Stimulated activated CD8-positive, alpha-beta memory T cell treated with anti-CD3 and anti-CD28 coated beads, Interleukin-7, amount 100 ng/mL, for 4 hours (primary cell): ENCODE results near the gene CD6.

Source experiments
- DNase-seq, 2 donors: peaks; one replicate each; pipeline ENCODE4 v3.0.0-alpha.2; 2020; ENCODE audit warnings: low read depth in 2 of 2

CD6 gene

DNA sequence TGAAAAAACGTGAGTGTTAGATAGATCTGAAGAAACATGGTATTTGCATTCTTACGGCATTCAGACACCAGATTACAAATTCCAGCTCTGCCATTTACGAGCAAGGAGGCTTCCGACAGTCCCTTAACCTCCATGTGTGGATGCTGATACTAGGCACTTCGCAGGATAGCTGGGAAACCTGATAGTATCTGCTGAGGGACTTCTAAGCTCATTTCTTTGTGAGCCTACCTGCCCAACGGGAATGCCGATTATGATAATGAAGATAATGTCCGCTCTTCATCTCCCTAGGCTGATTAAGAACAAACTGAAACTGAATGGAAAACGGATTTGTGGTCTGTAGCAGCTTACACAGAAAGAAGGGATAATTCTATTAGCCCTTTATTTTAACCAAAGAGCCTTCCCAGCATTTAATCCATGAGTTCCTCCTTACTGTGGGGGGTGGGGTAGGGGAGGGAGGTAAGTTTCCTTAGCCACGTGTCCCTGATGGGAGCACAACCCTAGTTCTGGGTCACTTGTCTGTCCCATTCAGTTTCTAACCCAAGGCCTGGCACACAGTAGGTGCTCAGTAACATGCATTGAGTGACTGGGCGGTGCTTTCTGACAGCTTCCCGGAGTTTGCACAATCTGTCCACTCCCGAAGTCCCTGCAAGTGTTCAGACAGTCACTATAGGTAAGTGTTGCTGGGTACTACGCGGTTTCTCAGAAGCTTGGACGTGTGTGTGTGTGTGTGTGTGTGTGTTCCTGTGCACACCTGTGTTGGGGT lies 39.2 kb downstream of the CD6 start:
- DNase-seq: no peak

DNA sequence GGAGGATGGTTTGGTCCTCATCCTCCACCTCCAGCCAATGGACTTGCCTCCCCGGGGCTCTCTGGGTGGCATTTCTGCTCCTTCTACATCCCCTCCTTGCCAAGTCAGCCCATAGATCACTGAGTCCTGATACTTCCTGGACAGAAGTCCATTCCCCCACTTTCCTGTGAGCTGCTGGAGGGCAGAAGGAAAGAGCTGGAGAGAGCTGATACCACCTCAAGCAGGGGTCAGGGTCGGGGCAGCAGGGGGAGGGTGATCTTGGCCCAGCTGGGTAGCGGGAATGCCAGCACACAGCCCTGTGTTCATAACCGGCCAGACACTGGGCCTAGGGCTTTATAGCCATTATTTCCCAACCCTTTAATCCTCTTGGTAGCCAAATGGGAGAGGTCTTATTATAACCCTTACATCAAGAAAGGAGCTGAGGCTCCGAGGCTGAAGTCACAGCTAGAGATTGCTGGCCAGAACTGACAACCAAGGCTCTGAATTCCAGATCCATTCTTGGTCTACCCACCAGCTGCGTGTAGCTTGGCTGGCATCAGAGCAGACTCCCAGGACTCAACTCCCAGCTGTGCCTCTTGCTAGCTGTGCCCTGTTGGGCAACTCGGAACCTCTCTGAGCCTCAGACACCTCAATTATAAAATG lies 39.9 kb downstream of the CD6 start:
- DNase-seq: no peak

DNA sequence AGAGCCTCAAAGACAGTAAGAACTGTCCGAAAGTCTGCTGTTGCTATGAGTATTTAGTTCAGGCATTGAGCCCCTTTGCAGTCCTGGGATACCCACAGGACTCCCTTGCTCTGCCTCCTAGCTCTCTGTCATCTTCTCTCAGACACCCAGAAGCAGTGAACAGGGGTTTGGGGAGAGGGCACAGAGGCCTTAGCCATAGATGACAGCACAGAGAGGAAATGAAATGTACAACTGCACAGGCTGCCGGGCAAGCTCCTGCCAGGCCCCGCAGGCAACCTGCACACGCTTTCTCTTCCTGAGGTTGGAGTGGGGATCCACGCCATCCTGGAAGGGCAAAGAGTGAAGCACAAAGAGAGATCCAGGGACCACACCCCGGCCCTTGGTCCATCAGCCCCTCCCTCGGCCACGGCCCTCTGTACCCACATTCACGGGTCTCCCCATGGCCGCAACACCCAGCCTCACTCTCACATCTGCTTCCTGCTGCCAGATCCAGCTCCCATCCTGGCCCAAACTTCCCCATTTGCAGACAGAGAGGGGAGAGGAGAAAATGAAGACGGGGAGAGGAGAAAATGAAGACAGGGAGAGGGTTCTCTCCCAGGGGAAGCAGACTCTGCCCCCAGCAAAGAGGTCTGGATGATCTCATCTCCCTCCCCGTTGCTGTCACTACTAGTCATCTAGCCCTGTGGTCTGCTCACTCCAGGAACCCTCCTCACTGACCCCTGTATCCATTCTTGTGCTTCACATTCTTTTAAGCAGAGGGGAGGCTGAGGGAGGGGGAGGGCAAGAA lies 40.7 kb downstream of the CD6 start:
- no peak for DNase-seq

DNA sequence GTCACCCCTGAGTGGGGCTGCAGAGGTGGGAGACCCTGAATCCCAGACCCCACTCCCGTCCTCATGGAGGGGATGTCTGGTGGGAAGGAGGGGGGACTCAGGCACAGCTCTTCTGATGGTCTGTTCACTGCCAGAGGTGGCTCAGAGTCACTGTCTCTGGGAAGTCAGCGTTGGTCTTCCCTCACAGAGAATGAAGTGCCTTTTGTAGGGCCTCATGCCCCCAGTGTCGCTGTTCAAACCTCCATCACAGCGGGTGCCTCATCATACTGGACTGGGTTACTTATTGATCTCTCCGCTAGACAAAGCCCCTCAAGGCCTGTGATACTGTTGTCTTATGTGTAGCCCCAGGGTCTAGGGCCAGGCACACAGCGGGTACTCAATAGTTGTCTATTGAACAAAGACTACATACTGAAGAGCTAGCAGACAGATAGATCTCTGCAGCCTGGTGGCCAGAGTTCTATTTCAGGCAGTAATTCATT lies 41.3 kb downstream of the CD6 start:
- no peak for DNase-seq

DNA sequence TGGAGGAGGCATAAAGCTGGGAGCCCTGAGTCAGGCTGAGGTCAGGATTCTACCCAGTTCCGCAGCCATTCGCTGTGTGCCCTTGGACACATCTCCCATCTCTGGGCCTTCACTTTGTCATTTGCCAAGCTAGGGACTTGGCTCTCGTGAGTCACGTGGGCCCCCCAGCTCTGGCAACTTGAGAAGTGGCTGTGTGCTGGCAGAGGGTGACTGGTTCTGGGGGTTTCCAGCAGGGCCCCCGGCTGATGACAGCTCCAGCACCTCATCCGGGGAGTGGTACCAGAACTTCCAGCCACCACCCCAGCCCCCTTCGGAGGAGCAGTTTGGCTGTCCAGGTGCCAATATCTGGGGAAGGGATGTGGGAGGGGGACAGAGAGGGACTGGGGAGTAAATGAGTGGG lies 46.6 kb downstream of the CD6 start:
- DNase-seq: no peak

DNA sequence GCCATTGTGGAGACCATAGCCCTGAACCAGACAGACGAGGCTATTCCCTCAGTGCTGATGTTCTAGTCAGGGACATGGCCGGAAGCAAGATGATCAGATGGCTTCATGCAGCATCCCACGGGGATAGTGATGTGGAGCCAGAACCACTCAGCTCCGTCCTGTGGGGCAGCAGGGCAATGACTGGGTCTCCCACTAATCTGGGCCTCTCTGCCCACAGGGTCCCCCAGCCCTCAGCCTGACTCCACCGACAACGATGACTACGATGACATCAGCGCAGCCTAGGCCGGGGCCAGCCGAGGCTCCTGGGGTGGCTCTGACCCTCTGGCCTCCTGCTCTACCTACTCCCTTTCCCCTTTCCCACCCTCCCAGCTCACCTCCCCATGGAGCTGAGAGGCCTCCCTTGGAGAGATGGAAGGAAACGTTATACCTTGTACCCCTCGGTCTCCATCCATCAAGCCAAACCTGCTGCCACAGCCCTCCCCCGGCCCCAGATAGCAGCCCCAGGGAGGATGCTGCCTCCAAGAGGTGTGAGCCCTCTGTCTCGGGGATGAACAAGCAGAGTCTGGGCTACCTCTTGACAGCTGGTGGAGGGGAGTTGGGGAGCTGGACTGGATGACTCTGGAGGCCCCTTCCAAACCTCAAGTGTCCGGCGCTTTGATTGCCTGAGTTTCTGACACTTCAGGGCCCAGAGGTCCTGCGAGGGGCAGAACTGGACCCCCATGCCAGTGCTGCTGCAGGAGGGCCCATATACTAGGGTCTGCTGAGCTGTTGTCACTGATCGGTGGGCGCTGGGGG lies 47.8 kb downstream of the CD6 start:
- no peak for DNase-seq

DNA sequence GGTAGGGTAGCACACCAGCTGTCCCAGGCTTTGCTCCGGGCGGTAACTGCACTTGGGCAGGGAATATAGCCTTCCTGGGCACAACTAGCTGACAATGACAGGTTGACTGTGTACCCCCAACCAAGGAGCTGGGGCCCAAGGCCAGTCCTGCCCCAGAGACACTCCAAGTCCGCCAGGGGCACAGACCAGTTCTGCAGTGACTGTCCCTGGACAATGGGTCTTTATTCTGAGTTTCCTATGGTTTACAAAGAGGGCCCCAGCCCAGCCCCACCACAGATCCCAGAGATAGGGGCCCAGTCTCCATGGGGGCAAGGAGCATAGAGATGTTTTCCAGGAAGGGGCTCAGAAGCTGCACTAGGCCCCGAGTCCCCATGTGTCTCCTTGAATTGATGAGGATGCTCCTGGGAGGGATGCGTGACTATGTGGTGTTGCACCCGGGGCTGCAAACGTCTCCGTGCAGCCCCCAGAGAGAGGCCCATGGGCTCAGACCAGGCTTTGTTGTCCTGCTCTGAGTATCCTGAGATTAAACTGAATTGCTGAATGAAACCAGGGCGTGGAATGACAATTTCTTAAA lies 48.4 kb downstream of the CD6 start:
- no peak for DNase-seq

DNA sequence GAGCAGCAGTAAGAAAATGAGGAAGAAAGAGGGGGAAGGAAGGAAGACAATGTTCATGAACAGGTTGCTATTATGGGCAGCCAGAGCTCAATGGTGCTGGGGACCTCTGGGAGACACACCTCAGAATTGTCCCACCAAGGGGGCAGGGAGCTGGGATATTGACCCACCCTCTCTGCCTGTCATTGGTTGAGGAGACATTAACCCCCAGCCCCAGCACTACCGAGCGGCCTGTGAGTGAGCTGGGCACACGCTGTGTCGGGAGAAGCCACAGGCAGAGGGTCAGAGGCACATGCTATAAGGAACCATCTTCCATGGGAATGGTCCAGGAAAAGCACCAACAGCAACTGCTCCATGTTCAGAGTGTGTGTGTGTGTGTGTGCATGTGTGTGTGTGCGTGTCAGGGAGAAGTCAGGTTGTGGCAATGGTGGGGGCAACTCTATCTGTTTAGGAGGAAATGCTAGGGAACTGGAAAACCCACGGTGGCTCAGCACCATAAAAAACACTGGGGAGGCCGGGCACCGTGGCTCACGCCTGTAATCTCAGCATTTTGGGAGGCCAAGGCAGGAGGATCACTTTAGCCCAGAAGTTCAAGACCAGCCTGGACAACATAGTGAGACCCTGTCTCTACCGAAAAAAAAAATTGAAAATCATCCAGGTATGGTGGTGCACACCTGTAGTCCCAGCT lies 49.2 kb downstream of the CD6 start:
- DNase-seq: no peak

DNA sequence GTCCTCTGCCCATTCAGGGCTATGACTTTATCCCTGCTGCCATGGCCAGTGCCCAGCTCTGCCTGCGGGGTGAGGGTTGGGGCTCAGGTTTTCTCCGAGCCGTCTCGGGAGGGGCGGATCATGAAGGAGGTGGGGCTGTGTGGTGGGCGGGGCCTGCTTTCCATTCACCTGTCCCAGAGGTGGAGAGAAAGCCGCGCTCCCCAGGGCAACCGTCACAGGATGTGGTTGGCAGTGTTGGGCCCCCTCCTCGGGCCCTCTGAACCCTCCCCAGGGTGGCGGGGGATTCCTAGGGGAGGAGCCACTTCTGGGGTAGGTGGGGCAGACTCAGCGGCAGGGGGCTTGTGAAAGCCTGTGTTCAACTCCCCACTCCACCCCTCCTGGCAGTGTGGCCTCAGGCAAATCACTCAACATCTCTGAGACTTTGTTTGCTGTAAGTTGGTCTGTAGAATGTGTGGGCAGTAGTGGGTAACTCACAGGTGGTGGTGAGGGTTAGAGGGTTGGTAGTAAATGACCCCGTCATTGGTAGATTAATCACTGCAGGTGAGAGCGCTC lies 50.3 kb downstream of the CD6 start:
- peak; percentile 77 to 80 for DNase-seq

DNA sequence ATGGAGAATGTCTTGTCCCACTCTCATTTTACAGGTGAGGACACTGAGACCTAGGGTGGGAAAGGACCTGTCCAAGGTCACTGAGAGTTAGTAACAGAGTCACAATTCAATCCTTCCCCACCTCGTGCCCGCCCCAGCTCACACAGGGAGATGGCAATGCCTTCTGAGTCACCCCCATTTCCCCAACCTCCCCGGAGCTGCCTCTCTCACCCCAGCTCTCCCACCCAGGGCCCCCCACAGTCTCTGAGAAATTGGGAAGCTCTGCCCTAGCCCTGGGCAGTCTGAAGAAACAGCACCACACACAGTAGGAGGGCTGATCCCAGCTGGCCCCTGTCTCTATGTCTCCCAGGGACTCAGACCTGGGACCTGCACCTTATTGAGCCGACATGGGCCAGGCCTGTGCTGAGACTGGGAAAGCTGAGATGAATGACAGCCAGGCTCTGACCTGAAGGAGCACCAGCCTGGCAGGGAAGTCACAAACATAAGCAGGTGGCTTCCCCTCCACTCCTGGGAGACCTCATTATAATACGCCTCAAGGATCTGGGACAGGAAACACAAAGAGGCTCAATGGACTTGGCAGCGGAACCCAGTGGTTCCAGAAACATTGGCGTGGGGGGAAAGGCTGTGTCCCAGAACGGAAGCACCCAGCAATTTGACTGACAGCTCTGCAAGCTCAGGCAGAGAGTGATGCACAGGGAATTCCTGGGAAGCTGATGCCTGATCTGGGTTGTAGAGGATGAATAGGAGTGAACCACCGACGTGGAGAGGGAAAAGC lies 51.0 kb downstream of the CD6 start:
- no peak for DNase-seq

DNA sequence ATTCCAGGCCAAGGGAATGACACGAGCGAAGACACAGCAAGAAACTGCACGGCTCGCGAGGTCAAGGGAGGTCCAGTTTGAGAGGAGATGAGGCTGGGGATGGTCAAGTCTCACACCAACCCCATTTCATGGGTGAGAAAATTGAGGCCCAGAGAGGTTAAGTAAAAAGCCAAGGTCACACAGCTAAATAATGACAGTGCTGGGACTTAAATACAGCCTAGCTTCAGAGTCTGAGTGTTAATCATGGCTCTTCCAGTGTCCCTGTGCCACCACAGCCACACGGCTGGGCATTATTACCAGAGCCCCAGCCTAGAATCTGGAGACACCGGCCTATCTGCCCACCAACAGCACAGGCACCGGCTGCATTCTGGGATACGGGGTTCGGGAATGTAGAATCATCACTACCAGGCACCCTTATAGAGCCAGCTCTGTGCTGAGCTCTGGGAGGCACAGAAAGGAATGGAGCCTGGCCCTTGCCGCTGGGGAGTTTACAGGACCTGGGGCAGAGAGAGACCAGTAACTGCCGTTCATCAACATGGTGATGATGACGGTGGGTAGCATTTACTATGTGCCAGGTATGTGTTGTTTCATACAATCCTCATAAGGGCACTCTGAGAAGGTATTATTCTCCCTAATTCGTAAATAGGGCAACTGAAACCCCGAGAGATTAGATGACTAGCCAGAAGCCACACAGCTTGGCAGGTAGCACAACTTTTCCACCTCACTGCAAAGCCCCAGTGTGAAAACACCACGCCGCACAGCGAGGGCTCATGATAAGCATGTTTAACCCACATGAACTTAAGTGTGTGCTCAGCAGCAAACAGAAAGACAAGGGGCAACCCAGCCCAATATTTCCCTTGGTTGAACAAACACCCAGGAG lies 51.8 kb downstream of the CD6 start:
- peak; percentile 60 to 62 for DNase-seq

DNA sequence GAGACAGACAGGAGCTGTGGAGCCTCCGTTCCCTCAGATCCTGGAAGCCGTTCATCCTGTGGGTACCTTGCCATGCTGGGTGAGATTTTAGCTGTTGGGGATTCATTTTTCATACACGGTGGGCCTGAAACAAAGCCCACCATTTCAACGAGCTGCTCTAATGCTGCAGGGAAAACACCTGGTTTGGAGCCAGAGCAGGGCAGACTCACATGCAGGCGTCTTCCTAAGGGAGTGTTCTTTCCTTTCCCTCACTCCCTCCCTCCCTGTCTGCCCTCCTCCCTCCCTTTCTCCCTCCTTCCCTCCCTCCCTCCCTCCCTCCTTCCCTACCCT lies 52.5 kb downstream of the CD6 start:
- DNase-seq: no peak

DNA sequence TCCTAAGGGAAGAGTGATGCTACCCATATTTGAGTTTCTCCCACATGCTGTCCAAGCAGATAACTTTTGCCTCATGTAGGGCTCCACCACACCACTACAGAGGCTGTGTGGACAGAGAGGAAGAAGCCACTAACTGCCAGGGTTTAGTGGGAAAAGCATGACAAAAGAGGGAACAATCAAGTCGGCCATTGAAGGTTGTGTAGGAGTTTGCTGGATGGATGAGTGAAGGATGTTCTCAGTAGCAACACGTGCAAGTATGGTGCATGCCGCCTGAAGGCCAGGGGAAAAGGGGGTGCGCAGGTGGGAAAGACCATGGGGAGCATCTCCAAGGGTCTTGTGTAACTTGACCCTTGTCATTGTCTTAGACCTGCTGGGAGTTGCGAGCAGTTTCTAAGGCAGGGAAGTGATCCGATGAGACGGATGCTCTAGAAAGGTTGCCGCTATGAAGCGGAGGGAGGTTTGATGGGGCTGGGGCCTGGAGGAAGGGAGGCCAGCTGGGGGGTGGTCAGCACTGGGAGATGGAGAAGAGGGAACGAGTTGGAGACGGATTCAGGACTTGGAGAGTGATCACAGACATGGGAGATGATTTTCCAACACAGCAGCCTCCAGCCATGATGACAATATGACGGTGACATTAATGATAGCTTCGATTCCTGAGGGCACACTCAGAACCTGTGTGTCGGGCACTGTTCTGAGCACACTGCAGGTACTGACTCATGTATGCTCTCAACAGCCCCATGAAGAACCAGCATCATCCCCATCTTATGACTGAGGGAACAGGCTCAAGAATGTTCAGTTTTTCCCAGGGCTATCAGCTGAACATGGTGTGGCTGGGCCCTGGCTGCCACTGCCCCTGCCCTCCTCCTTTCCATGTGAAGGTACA lies 53.7 kb downstream of the CD6 start:
- DNase-seq: no peak

DNA sequence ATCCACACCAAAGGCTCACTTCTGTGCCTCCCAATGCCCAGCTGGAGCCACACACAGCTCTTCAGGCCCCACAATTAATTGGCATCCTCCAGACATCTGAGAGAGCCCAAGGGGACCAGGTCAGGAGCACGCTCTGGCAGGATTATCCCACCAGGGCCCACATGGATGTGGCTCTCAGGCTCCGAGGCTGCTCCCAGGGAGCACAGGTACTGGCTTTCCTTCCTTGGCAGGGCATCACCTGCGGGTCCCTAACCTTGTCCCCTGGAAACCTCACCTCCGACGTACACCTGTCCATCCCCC lies 54.3 kb downstream of the CD6 start:
- DNase-seq: no peak

DNA sequence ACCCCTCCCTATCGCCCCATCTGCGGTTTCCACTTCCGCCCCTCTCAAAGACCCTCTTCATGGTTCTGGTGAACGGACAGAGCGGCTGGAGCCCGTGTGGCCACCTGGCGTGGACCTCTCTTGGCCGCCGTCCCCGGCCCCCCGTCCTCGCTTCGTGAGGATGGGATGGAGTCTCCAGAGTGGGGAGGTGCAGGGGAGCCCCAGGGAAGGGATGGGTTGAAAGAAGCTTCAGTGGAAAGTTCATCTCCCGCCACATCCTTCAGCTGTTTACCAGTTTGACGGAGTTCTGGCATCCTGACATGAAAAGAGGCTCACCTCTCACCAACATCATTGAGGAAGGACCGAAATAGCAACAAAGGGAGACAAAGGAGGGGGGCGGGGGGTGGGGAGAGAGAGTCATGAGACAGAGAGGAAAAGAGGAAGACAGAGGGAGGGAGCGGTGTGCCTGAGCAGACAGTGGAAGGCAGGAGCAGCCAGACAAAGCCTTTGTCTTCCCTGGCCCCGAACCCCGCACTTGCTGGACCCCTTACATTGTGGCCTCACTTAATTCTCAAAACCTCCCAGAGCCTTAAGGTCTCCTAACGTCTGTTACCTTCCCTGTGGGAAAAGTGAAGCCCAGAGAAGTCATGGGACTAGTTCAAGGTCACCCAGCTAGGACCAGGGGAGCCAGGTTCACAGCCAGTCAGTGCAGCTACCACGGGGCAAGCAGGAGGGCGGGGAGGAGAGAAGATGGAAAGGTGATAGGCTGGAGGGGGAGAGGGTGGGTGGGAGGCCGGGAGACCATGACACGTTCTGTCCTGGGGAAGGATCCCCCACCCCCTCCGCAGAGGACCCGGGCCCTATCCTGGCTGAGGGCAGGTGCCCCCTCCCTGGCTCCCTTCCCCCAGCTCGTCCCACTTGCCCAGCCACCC lies 54.9 kb downstream of the CD6 start:
- no peak for DNase-seq

DNA sequence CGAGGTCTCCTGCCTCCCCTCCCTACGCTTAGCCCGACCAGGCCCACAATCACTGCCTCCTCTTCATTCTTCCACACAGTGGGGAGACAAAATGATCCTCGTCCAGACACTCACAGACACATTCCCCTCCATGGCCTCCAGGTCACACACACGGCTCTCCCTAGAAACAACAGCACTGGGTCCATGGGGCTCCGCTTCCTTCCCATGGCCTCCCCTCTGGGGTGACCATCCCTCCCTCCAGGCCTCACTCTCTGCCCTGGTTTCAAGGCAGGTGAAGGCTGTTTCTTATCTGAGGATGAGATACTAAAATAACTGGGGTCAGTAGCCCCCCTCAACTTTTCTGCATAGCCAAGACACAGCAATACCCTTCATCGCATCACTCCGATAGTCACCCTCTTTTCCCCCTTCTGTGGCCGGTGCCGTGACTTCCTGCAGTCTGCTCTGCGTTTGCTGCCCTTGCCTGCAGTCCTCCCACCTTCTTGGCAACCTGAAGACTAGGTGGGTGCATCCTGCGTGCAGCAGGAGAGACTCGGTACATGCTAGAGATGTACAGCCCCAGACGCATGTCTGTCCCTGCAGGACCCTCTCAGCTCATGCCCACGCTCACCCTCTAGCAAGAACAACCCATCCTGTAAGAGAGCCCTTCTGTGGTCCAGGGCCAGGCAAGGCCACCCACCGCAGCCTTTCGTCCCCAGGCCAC lies 55.8 kb downstream of the CD6 start:
- DNase-seq: no peak
